Activated effector memory CD4-positive, alpha-beta T cell treated with Interleukin-2 at 50 U/mL for 16 hours (primary cell): ENCODE data around the gene ATP6AP1.

Experiments used
- DNase-seq: peaks from one replicate; pipeline ENCODE4 v3.0.0-alpha.2; 2020

Gene ATP6AP1

GRCh38 chrX:154472685-154473632 is 44.5 kb downstream of the ATP6AP1 start:
- no peak for DNase-seq

GRCh38 chrX:154473683-154474082 is 45.2 kb downstream of the ATP6AP1 start:
- DNase-seq, result no peak

- DNase-seq, result no peak
These were observed 48.3 kb downstream of the ATP6AP1 start for GRCh38 chrX:154476821-154477220.

- DNase-seq, result no peak
These were observed 49.5 kb downstream of the ATP6AP1 start for GRCh38 chrX:154477891-154478477.

GRCh38 chrX:154478728-154479622 is 50.5 kb downstream of the ATP6AP1 start, which contains the start of gene LAGE3:
TSS of gene LAGE3 (minus strand) at chrX:154479281. CDS start at chrX:154478915, 366 bp downstream.
- DNase-seq, result peak; percentile 90

GRCh38 chrX:154481195-154481594 is 52.7 kb downstream of the ATP6AP1 start:
- no peak for DNase-seq

- DNase-seq, result no peak
These were observed 53.6 kb downstream of the ATP6AP1 start for GRCh38 chrX:154481911-154482601.

- DNase-seq, result no peak
These were observed 54.3 kb downstream of the ATP6AP1 start for GRCh38 chrX:154482786-154483185.

- DNase-seq, result no peak
These were observed 54.8 kb downstream of the ATP6AP1 start for GRCh38 chrX:154483325-154483724.

GRCh38 chrX:154484255-154485149 is 56.0 kb downstream of the ATP6AP1 start:
- no peak for DNase-seq

GRCh38 chrX:154485150-154486051 is 56.9 kb downstream of the ATP6AP1 start:
- no peak for DNase-seq

GRCh38 chrX:154486052-154486395 is 57.5 kb downstream of the ATP6AP1 start:
- DNase-seq, result peak; percentile 20
